DMS 273 (cell line): ENCODE measurements around the gene OTUB1.

Experiments
- DNase-seq: peaks from one replicate; lab custom pipeline; 2025; ENCODE audit not compliant: unreplicated experiment; lab: John Stamatoyannopoulos, UW

The OTUB1 gene

DNA sequence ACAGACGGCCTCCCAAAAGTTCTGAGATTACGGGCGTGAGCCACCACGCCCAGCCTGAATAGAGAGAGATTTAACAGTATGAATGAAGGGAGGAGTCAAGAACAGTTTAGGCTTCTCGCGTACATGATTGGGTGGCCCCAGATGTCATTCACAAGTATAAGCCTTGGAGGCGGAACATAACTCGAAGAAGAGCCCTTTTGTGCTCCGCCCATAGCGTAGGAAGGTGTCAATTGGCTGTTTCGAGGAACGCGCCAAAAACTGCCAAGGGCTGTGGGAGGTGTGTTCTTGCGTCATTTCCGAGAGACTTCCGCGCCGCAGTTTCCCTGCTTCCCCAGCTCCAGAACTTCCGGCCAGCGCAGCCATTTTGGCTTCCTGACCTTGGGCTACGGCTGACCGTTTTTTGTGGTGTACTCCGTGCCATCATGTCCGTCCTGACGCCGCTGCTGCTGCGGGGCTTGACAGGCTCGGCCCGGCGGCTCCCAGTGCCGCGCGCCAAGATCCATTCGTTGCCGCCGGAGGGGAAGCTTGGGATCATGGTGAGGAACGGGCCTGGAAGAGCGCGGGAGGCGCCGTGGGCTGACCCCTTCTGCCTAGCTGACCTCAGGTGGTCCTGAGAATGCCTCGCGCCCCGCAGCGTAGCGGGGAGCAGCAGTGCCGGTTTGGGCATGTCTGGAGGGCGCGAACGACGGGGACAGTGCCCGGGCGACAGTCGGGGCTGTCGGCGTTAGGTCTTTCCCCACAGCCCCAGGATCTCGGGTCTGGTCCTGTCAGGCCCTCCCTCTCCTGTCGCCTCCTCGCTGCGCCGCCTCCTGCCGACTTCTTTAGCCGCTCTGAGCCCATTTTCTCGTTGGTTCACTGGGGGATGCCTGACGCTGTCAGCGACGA lies 11.7 kb upstream of the OTUB1 start, which contains the start of gene COX8A:
TSS of gene COX8A (plus strand) at position 362 of the 885 bp plus-strand sequence. CDS start at position 423, 61 bp downstream.
- DNase-seq = peak; percentile 100

DNA sequence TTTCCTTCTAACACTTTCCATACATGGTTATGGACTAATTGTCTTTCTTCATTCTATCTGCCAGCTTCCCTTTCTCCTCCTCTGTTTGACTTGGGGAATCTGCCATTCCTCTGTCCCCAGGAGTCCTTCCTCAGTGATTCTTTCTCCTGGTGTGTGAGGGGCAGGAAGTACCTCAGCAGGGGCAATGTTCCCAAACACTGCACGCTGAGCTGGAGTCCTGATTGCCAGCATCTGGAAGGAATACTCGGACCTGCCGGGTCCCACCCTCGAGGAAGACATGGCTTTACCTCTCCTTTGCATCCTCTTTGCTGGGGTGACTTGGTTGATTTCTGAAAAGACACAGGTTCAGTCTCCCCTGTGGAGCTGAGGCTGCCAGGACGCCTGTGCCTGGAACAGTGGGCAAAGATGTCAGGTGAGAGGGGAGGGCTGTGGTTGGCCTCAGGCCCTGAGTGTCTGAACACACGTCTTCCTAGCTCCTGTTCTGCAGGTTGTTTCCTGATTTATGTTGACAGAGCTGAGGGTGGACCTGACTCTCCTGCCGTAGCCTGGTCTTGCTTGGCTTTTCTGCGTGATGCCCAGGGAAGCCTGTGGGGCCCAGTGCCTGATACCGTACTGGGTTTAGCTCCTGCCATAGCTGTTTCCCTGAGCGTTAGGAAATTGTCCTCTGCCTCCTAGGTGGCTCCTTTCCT lies 7.5 kb upstream of the OTUB1 start:
- no peak for DNase-seq

- DNase-seq = no peak
These were observed 6.8 kb upstream of the OTUB1 start for GRCh38 chr11:63979426-63979825.

DNA sequence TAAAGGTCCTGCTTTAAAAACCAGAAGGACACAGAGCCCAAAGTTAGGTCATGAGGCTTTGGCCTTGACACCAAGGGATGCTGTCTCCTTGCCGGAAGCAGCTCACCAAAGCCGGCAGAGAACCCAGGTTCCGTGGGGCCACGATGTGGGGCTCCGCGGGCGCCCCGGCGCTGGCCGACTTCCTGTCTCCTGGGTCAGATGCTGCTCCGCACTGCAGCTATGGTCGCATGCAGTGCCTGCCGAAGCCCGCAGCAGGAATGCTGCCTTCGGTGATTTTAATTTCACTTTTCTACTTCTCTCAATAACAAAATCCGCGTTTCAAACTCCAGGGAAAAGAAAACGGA lies 454 bp upstream of the OTUB1 start:
- peak; percentile 57 for DNase-seq

DNA sequence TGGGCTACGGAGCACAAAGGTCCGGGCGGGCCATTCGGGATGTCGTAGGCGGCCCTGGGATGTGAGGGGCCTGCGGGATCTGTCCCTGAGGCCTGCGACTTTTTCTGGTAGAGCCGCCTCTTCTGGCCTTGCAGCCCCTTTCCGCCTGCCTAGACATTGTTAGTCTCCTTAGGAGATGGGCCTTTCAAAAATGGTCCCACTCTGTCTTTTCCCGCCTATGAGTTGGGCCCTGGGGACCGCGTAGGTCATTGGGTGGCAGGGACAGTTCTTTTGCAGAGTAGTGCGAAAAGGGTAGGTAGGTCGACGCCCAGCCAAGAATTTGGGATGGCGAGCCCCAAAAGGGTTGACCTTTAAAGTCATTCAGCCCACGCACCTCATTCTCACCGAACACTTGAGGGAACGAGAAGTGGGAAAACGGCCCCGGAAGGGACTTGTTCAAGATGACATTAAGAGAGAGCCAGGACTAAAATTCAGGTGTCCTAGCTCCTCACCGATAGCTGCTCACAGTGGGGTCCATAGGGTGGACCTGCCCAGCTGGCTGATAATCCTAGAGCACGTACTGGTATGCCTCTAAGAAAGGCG lies 785 bp downstream of the OTUB1 start:
- DNase-seq = no peak

GRCh38 chr11:63991558-63991957 lies 5.3 kb downstream of the OTUB1 start:
- no peak for DNase-seq

DNA sequence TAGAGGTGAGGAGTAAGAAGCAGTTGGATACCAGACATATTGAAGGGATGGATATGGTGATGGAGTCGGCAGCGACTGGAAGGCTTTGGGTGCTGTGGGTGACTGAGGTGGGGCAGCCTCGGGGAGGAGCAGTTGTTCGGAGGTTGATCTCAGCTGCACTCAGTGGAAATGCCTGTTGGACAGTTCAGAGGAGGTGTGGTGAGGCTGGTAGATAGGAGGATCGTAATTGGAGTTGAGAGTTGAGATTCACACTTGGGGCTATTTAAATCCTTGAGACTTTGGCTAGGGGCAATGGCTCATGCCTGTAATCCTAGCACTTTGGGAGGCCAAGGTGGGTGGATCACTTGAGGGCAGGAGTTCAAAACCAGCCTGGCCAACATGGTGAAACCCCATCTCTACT lies 6.9 kb downstream of the OTUB1 start:
- no peak for DNase-seq

DNA sequence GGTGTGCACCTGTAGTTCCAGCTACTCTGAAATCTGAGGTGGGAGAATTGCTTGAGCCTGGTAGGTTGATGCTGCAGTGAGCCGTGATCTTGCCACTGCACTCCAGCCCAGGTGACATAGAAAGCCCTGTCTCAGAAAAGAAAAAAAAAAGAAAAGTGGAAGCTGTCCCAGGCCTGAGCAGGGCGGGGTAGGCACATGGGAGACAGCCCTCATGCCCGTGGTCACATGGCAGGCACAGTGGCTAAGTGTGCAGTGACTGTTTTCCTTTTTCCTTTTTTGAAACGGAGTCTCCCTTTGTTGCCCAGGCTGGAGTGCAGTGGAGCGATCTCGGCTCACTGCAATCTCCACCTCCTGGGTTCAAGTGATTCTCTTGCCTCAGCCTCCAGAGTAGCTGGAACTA lies 7.8 kb downstream of the OTUB1 start:
- DNase-seq = no peak

GRCh38 chr11:63996512-63996911 lies 10.3 kb downstream of the OTUB1 start:
- DNase-seq = no peak

- DNase-seq = no peak
These were observed 11.0 kb downstream of the OTUB1 start for GRCh38 chr11:63997104-63997700.

GRCh38 chr11:63997801-63998337 lies 11.6 kb downstream of the OTUB1 start:
- no peak for DNase-seq

GRCh38 chr11:63998558-63999348 lies 12.5 kb downstream of the OTUB1 start:
- DNase-seq = no peak

- peak; percentile 83 for DNase-seq
These were observed 13.2 kb downstream of the OTUB1 start for GRCh38 chr11:63999349-64000025.

DNA sequence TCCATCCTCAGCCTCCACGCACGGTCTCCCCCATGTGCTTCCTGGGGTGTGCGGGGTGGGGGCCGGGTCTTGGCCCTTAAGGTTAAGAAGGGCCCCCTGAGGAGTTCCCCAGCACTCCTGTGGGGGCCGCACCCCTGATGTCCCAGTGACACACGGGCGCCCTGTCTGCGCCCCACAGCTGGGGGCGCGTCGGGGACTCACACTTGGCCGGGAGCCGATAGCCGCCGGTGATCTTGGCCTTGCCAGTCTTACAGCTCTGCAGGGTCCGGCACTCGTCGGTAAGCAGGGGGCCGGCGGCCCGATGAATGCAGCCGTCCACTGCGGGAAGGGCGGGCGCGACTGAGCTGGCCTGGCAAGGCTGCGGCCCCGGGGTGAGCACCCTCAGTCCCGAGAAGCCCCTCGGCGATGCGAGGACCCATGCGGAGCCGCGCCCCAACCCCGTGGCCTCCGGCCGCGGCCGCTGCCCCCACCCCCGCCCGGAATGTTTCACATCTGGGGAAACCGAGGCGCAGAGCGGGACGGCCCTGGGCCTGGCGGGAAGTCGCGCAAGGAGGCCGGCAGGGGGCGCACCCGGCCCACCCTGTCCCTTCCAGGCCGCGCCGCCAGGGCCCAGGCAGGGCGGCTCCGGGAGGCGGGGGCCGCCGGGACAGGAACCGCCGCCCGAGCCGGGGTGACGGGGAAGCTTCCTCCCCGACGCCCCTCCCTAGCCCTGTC lies 13.9 kb downstream of the OTUB1 start:
- DNase-seq = peak; percentile 88

DNA sequence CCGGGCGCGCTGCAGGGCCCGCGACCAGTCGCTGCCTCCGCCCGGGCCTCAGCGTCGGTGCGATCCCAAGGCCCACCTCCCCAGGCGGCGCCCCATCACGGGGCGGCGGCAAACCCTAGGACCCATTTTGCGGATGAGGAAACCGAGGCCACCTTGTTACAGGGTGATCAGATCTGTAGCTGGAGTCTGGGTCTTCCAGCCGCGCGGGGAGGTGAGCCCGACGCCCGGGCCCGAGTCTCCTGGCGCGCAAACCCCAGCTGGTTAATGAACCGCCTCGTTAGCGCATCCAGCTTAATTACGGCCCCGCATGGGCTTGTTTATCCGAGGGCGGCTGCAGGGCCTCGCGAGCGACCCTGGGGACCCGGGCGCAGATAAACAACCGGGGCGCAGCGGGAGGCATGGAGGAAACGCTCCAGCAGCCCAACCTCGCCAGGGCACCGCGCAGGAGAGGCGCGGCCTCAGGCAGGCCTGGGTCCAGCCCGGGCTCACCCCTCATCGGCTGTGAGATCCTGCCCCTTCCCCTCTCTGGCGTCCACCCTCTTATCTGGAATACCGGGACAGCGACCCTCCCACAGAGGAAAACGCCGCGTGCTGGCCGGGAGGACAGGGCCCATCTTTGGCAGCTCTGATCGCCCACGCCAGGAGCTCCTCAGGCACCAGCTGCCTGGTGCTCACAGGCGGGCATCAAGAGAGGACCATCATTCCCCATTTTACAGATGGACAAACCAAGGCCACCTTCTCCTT lies 14.7 kb downstream of the OTUB1 start:
- DNase-seq = no peak

- DNase-seq = peak; percentile 36
These were observed 15.5 kb downstream of the OTUB1 start for GRCh38 chr11:64001484-64002420.

- DNase-seq = peak; percentile 60
These were observed 17.8 kb downstream of the OTUB1 start for GRCh38 chr11:64003807-64004589.
